Pancreas (tissue), 10 donors: ENCODE results near the gene COPA. TPM values are rescaled to one million over a fixed set of nuclear protein-coding genes. Genes with fewer than 3 reads are reported as not detected.
"Not testable (repeated sequence)": the region's sequence is repeated elsewhere in the genome, so short reads cannot be mapped to it uniquely, and the experiment has no call there.

Experiments
- ATAC-seq, 4 donors: fragments of 200-7000 bp; cut with Tn5 transposase; one replicate each; pipeline versions ENCODE4 v1.8.0 to v1.9.1; 2020; ENCODE audit warnings: mild to moderate bottlenecking in 4 of 4, moderate library complexity in 4 of 4
- DNase-seq, 6 donors: peaks; one replicate each; pipeline ENCODE4 v3.0.0-alpha.2; 2020
- FAIRE-seq: peaks from 2 replicates; lab custom pipeline; 2012; peaks lifted over from hg19 to GRCh38; lab: Jason Lieb, UNC
- H3K27ac ChIP-seq, 4 donors: fragments of 200-600 bp; sonication (generic); 1 replicate in 3 of 4; 2 replicates in 1 of 4; pipeline versions ENCODE4 v1.5.0 to v1.8.0; 2020
- H3K27me3 ChIP-seq, 4 donors: fragments of 200-600 bp; one replicate each; pipeline ENCODE4 v1.8.0; 2021
- H3K36me3 ChIP-seq, 3 donors: fragments of 200-600 bp; sonication (generic) in 1 of 3; one replicate each; pipeline versions ENCODE4 v1.5.0 to v1.8.0; 2020 to 2021
- H3K4me1 ChIP-seq, 3 donors: fragments of 200-600 bp; one replicate each; pipeline ENCODE4 v1.8.0; 2021
- H3K4me3 ChIP-seq, 4 donors: fragments of 200-600 bp; sonication (generic) in 2 of 4; one replicate each; pipeline versions ENCODE4 v1.5.0 to v1.8.0; 2020 to 2021
- H3K9me3 ChIP-seq, 4 donors: fragments of 200-600 bp; one replicate each; pipeline ENCODE4 v1.8.0; 2021
- WGBS, 2 donors: extraction: QIAGEN DNeasy Blood & Tissue Kit; methylation state at CpG; one replicate each; pipeline ENCODE4 v1.1.7; 2013; 5-methylcytosine and 5-hydroxymethylcytosine counted together
- intact Hi-C, 3 donors: fragments of 100-400 bp; cut with DNase I; formaldehyde crosslinking; loops; one replicate each; pipeline versions ENCODE4 v1.11.1 to v1.14.2; 2022
- polyA plus RNA-seq, 2 donors: library from polyadenylated mRNA; stranded (reverse); fragments of 200-250 nt; gene quantifications; one replicate each; pipeline ENCODE4 v1.2.3, GENCODE V29; 2013
- total RNA-seq, 6 donors: library from RNA; stranded (reverse); fragmentation: NEBNext Ultra II Directional in 4 of 6; extraction: Animal tissue kit (Norgen Biotek cat#: 25700) in 4 of 6; gene quantifications; one replicate each; pipeline versions ENCODE4 v1.2.1 to v1.2.4, GENCODE V29; 2021 to 2023
- TF ChIP-seq, protein P1 (sequence below), 4 donors: fragments of 200-600 bp; sonication (generic) in 3 of 4; IDR thresholded peaks; one replicate each; pipeline versions ENCODE4 v1.5.0 to v1.8.0; 2021; ENCODE audit warnings: antibody characterized with exemption in 4 of 4
- donor health status: healthy with polysubstance abuse.
- donor health status: DM: no; HTN: no; CAD: no; lungs with moderate emphysema.
- donor health status: DM: no; HTN: no; CAD: no.
- donor health status: control.
- donor health status: control.
- donor health status: Bipolar disorder and iron deficiency.
- donor health status: DM: yes; HTN: yes; CAD: no.
- donor health status: DM: no; HTN: no; CAD: no.
- donor health status: DM: no; HTN: no; CAD: no.
- donor health status: DM: yes; HTN: yes; CAD: no.

The COPA gene
- total RNA-seq (100 to 1,000 TPM in 1 of 6 donors, 10 to 100 TPM in 5; 61.1 to 114 (median 83.4) TPM), polyA plus RNA-seq (10 to 100 TPM; 34.7 to 50.4 TPM)

DNA sequence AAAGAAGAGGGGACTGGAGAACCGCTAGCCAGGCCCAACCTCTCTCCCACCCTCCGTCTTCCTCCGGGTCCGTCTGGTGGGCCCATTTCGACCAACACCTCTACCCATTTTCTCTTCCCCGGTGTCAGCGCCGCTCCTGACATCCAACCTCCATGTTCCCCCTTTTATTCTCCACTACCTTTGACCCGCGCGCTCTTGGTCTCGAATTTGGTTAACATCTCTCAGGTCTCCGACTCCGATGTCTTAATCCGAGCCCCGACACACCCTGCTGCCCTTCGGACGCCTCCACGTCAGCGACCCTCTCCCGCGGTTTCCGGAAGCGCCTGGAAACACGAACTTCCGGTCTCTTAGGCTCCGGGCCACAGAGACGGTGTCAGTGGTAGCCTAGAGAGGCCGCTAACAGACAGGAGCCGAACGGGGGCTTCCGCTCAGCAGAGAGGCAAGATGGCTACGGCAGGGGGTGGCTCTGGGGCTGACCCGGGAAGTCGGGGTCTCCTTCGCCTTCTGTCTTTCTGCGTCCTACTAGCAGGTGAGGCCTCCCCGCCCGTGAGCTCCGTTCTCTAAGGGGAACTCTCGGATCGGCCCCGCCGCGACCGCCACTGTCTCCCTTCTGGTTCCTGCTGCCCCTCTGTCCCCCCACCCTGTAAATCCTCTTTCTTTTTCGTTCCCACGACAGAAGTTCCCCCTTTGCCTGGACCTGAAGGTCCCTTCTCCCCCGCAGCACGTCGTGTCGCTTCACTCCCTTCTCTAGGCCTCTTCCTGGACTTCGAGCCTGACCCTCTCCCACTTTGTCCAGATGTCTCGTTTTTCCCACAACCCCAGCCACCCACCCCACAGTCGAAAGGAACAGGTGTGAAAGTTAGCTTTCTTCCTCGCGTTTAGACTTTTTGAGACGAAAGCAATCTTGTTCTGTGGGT lies at the start of gene COPA, which contains the start of gene NCSTN:
Gene COPA, minus strand, starts transcription at position 298 of the 917 bp plus-strand sequence. Its CDS starts 80 bp downstream, at position 218.
Gene NCSTN, plus strand, starts transcription at position 431 of the 917 bp plus-strand sequence. Its CDS starts 14 bp downstream, at position 445.
- no peaks in the 10 kb centered on the region for H3K9me3 ChIP-seq
- H3K27ac ChIP-seq, result peak within 1 kb of the TSS; percentile 72 to 79 (median 73)
- intact Hi-C loops, result no loop called here
- 0 to 1% methylated on average over 54 to 58 of the region's 58 CpGs for WGBS, 2 donors
- TF ChIP-seq, protein P1, sequence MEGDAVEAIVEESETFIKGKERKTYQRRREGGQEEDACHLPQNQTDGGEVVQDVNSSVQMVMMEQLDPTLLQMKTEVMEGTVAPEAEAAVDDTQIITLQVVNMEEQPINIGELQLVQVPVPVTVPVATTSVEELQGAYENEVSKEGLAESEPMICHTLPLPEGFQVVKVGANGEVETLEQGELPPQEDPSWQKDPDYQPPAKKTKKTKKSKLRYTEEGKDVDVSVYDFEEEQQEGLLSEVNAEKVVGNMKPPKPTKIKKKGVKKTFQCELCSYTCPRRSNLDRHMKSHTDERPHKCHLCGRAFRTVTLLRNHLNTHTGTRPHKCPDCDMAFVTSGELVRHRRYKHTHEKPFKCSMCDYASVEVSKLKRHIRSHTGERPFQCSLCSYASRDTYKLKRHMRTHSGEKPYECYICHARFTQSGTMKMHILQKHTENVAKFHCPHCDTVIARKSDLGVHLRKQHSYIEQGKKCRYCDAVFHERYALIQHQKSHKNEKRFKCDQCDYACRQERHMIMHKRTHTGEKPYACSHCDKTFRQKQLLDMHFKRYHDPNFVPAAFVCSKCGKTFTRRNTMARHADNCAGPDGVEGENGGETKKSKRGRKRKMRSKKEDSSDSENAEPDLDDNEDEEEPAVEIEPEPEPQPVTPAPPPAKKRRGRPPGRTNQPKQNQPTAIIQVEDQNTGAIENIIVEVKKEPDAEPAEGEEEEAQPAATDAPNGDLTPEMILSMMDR (IDR thresholded peaks at IDR 0.05), result no peak
- peaks cover 8 to 28% (median 9%) of the 10 kb centered on the region in 3 donors for H3K4me1 ChIP-seq
- ATAC-seq, result peak; percentile 99
- FAIRE-seq, result no peak
- peaks cover 0 to 18% (median 0%) of the 10 kb centered on the region in 3 donors for H3K36me3 ChIP-seq
- peak; percentile 84 to 94 (median 88) for DNase-seq
- no peaks in the 10 kb centered on the region for H3K27me3 ChIP-seq
- H3K4me3 ChIP-seq, result peak within 1 kb of the TSS; percentile 61 to 78 (median 69)

DNA sequence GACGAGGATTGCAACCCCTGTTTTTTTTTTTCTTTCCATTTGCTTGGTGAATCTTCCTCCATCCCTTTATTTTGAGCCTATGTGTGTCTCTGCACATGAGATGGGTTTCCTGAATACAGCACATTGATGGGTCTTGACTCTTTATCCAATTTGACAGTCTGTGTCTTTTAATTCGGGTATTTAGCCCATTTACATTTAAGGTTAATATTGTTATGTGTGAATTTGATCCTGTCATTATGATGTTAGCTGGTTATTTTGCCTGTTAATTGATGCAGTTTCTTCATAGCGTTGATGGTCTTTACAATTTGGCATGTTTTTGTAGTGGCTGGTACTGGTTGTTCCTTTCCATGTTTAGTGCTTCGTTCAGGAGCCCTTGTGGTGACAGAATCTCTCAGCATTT lies 45.4 kb upstream of the COPA start:
- intact Hi-C loops, H3K27me3 ChIP-seq, FAIRE-seq, H3K4me1 ChIP-seq, DNase-seq, H3K4me3 ChIP-seq, H3K36me3 ChIP-seq, H3K27ac ChIP-seq, H3K9me3 ChIP-seq, ATAC-seq: not testable (repeated sequence)
- WGBS, 2 donors, result 49 to 61% methylated on average over 2 to 4 of the region's 4 CpGs

DNA sequence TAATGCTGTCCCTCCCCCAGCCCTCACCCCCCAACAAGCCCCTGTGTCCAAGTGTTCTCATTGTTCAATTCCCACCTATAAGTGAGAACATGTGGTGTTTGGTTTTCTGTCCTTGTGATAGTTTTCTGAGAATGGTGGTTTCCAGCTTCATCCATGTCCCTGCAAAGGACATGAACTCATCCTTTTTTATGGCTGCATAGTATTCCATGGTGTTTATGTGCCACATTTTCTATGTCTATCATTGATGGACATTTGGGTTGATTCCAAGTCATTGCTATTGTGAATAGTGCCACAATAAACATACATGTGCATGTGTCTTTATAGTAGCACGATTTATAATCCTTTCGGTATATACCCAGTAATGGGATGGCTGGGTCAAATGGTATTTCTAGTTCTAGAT lies 41.8 kb upstream of the COPA start:
- not testable (repeated sequence) for FAIRE-seq

DNA sequence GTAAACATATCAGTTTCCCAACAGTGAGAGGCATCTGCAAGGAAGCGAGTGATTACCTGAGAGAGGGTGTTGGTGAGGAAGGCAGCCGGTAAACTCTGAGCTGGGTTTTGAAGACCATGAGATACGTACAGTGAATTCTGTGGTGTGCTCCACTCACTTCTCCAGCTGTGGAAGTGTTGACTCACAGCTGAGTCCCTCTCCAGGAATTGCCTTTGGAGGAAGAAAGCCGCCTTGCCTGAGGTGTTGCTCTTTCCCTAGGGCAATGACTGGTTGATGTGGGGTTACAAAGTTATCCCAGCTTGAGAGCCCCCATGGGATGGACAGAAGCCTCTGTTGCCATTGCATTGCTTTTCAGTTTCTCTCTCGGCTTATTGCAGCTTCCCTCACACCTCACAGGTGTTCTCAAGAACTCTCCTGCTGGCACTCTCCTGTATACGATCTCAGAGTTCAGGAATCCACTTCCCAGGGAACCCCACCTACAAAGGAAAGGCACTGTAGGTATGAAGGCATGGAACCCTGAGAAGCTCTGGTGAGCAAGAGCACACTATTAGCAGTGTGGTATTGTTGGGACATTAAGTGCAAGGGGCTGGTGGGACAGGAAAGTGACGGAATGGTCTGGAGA lies 34.6 kb upstream of the COPA start:
- H3K27ac ChIP-seq, result no peak overlapping the region
- TF ChIP-seq, protein P1 (IDR thresholded peaks at IDR 0.05), result no peak
- FAIRE-seq, result no peak
- H3K4me1 ChIP-seq, result no peaks in the 10 kb centered on the region
- no peaks in the 10 kb centered on the region for H3K36me3 ChIP-seq
- no peaks in the 10 kb centered on the region for H3K27me3 ChIP-seq
- ATAC-seq, result no peak
- no peak for DNase-seq
- intact Hi-C loops, result loop anchor here in 2 of 3 donors (10.0 kb wide), 2 partner anchors 183 to 273 kb away; partner anchors contain the start of gene CASQ1 (in 1 of the 2)
- H3K4me3 ChIP-seq, result no peak overlapping the region
- WGBS, 2 donors, result 77 to 80% methylated on average over 7 of the region's 7 CpGs
- H3K9me3 ChIP-seq, result no peaks in the 10 kb centered on the region

More for the DNA sequence above, 41.8 kb upstream of the COPA start:
- H3K9me3 ChIP-seq, ATAC-seq, intact Hi-C loops, H3K27ac ChIP-seq, DNase-seq, H3K27me3 ChIP-seq, H3K4me3 ChIP-seq, H3K4me1 ChIP-seq, H3K36me3 ChIP-seq: not testable (repeated sequence)
- 95 to 98% methylated on average over 2 of the region's 2 CpGs for WGBS, 2 donors

DNA sequence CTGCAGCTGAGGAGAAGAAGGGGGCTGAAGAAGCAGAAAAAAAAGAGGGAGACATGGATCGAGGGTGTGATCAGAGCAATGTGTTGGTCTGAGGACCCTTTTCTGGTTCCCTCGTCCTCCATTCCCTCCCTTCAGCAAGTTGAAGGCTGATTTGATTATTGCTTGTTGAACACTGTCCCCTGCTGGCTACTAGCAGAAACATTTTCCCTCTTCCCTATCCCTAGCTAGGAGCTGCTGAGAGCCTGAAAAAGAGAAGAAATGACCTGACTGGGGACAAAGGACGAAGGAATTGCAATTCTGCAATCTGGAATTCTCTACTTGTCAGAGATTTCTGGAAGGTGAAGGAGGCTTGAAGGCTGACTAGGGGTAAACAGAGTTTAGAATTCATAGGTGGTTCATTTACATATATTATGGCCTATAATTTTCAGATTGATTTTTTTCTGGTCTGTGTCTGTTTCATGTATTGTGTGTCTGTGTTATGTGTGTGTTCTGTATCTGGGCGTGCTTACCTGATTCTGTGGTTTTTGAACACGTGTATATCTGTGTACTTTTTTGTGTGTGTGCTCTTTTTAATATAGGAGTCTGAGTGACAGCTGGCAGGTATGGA lies 33.6 kb upstream of the COPA start:
- DNase-seq, result peak in 2 of 6 donors; percentile 27 to 45
- Histone ChIP-seq H3K4me1 (no peaks in the 10 kb centered on the region), H3K4me3 (no peak overlapping the region), H3K36me3 (no peaks in the 10 kb centered on the region), H3K27ac (peak overlapping the region in 1 of 4 donors; percentile 27), H3K27me3 (no peaks in the 10 kb centered on the region), H3K9me3 (no peaks in the 10 kb centered on the region)
- TF ChIP-seq, protein P1 (IDR thresholded peaks at IDR 0.05), result peak; percentile 68 to 83 (median 81)
- intact Hi-C loops, result loop anchor here in 2 of 3 donors (10.0 kb wide), 2 partner anchors 182 to 272 kb away; partner anchors contain the start of gene CASQ1 (in 1 of the 2)
- WGBS, 2 donors, result 10 to 20% methylated on average over 5 of the region's 5 CpGs
- ATAC-seq, result peak; percentile 81 to 91 (median 90)
- FAIRE-seq, result no peak
